ENCODE results near the gene FCMR.
"Not testable (repeated sequence)": the region's sequence is repeated elsewhere in the genome, so short reads cannot be mapped to it uniquely, and the experiment has no call there.

FCMR gene

DNA sequence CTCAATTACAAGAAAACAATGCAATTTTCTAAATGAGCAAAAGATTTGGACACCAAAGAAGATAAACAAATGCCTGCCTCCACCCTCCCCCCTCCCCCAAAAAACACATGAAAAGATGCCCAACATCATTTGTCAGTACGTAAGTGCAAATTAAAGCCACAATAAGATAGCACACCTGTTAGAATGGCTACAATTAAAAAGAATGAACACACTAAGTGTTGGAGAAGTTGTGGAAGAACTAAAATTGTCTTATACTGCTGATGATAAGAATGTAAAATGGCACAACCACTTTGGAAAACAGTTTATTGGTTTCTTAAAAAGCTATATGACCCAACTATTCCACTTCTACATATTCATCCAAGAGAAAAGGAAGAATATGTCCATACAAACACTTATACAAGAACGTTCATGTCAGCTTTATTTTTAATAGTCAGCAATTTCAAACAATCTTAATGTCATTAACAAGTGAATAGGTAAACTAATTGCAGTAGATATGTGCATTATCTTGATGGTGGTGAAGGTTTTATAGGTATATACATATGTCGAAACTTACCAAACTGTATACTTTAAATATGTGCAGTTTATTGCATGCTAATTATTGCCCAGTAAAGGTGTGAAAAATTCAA, 45.9 kb downstream of the FCMR start:
- no peak for DNase-seq (ENCODE audit: low read depth in 2 of 2)

GRCh38 chr1:206873603-206874188, 48.0 kb downstream of the FCMR start:
- no peak for DNase-seq (ENCODE audit: low read depth in 2 of 2)

DNA sequence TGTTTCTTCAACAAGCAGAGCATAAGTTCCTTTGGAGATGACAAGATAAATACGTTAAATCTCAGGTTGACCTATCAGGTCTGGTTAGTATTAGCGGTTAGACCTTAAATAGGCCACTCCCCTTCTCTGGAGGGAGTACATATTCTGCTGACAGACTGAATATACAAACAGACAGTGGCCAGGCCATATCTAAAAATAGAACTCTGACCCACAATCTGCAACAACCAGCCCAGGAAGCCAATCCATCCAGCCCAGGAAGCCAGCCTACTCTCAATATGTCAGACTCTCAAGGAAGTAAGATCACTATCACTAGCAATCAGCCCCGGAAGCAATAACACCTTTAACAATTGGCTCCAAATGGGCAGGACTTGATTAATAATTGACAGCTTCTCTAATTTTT, 49.6 kb downstream of the FCMR start:
- no peak for DNase-seq (ENCODE audit: low read depth in 2 of 2)

- no peak for DNase-seq (ENCODE audit: low read depth in 2 of 2)
Observed at GRCh38 chr1:206868264-206868663, 53.5 kb downstream of the FCMR start.

- no peak for DNase-seq (ENCODE audit: low read depth in 2 of 2)
Observed at GRCh38 chr1:206867716-206868115, 54.0 kb downstream of the FCMR start.

DNA sequence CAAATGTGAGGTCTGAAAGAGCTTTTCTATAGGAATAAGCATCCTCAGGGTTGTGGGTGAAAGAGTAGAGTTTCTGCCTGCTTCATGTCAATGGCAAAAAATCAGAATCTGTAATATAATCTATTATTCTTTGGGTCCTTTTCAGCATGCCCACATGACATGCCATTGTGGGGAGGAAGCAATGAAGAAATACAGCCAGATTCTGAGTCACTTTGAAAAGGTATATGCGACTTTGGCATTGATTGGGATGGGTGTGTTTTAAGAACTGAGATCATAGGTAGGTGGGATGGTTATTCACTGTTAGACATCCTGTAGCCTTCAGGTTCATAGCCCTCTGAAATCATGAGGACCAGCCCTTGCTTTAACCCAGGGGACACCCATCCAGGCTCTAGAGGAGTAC, 54.5 kb downstream of the FCMR start:
- no peak for DNase-seq (ENCODE audit: low read depth in 2 of 2)

DNA sequence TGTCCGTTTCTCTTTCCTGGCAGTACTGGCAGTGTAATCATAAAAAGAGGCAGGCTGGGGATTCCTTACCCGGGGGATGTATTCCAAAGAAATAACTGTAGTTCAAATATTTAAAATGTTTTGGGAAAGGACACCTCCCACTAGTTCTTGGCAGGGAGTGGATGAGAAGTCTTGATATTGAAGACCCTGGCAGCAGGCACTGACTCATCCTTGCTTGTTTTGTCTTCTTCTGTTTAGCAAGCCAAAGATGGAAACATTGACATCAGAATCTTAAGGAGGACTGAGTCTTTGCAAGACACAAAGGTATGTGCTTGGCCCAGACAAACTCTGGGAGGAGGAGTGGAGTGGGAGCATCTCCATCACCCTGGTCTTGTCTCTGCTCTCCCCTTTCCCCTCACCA, 55.7 kb downstream of the FCMR start:
- no peak for DNase-seq (ENCODE audit: low read depth in 2 of 2)

GRCh38 chr1:206864939-206865671, 56.6 kb downstream of the FCMR start, which contains the start of gene IL20:
IL20 (plus strand) TSS chr1:206865623; CDS start chr1:206865853, 230 bp downstream.
- DNase-seq (ENCODE audit: low read depth in 2 of 2), result peak; percentile 56 to 62

DNA sequence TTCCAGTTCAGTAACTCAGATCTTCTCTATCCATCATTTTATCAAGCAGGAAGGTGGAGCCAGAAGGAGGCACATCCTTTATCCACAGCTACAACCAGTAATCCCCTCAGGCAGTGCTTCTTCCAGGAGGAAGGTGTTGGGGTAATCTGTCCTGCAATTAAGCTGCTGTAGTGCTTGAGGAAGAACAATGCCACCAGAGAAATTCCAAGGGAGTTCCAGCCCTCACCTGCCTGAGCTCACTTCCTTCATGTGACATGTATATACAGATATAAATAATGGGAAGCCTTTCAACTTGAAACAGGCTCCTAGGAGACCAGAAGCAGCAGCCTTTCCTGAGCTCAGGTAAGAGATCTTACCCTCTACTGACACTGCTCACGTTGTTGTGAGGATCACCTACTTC, 58.5 kb downstream of the FCMR start:
- DNase-seq (ENCODE audit: low read depth in 2 of 2), result no peak

DNA sequence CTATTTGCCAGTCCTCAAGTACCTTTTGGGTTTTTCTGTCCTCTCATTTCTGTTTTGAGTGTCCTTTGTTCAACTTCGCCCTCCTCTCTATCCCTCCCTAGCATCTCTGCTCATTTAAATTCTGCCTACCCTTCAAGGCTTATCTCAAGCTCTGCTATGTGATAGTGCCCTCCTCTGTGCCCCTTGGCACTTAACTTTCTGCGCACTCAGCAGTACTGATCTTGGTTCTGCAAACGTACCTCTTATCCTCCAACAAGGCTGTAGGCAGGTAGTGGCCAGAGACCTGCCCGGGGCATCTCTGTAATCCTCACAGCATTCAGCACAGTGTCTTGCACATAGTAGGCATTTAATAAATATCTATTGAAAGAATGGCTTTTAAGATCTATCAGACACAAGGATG, 61.6 kb downstream of the FCMR start:
- DNase-seq (ENCODE audit: low read depth in 2 of 2), result no peak

DNA sequence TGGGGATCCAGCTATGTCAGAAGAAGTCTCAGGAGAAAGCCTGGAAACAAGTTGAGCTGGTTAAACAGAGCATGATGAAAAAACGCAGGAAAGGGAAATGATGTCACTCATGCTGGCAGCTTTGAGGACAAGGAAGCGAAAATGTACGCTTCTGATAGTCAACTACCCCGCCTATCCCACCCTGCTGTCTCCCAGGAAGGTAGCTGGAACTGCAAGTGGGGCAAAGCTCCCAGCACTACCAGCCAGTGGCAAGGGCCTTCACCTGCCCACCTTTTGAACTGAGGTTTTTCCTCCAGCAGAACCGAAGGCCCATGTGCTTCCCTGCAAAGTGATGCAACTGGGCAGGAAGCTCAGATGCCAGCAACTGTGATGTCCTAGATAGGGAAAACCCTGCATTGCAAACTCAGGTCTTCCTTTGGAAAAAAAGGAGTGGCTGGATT, 62.6 kb downstream of the FCMR start:
- no peak for DNase-seq (ENCODE audit: low read depth in 2 of 2)

DNA sequence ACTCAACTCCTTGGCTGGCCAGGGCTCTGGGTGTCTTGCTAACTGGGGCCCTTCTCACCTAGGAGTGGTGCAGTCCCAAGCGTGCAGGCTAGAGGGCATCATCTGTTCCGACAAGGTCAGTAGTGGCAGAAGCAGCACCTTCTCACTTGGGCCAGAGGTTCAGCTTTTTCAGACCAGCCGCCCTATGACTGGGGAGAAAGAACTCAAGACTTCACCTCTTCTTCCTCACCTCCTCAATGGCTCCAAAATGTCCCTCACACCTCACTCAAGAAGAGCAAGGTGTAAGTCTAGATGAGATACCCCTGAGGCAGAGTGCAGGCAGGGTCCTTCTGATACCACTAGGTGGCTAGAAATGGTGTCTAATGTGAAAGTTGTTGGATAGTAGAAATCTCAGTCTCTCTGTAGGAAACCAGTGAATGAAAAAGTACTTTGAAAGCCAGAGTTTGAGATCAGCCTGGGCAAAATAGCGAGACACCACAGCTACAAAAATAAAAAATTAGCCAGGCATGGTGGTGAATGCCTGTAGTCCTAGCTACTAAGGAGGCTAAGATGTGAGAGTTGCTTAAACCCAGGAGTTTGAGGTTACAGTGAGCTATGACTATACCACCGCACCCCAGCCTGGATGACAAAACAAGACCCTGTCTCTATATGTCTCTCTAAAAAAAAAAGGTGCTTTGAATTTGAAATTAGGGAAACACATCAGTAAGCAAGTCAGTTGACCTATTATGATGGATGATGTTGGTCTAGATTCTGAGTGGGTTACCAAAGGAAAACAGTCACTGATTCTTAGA, 64.9 kb downstream of the FCMR start:
- DNase-seq (ENCODE audit: low read depth in 2 of 2), result no peak

- no peak for DNase-seq (ENCODE audit: low read depth in 2 of 2)
Observed at GRCh38 chr1:206855859-206856258, 65.9 kb downstream of the FCMR start.

DNA sequence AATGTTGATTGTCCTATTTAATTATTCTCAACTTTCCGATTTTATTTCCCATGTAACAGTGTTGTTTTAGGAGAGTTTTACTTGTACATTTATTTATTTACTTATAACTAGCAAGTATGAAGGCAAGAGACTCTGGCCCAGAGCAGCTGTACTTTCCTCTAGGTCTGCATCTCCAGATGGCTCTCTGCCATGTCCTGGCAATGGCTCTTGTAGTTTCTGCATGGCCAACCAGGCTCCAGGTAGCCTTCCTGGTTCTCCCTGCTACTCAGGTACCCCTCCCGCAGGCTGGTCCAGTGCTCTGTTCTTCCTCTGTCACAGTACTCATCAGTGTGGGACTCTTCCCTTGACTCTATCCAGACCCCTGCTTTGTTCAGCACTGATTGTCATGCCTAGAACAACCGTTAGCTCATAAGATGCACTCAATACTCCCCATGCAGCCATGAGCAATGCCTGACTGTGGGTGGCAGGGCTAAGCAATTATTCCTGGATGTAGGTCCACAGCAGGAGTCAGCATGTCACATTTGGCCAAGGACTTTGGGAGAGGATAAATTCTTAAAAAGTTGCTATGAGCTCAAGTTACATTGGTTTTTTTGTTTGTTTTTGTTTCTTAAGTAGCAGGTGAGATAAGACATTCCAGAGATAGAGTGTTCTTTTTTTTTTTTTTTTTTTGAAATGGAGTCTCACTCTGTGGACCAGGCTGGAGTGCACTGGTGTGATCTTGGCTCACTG, 67.2 kb downstream of the FCMR start:
- no peak for DNase-seq (ENCODE audit: low read depth in 2 of 2)

GRCh38 chr1:206853696-206854095, 68.0 kb downstream of the FCMR start:
- not testable (repeated sequence) for DNase-seq (ENCODE audit: low read depth in 2 of 2)

Data from fibroblast of skin of left quadriceps (primary cell).